NCI-H82 treated with DMSO at 0.1 percent for 48 hours (cell line): Measurements from ENCODE around the gene PHTF1.
"Not testable (repeated sequence)": the region's sequence is repeated elsewhere in the genome, so short reads cannot be mapped to it uniquely, and the experiment has no call there.

Experiments
- DNase-seq: peaks from one replicate; lab custom pipeline; 2025; ENCODE audit not compliant: unreplicated experiment; lab: John Stamatoyannopoulos, UW

Gene PHTF1

GRCh38 chr1:113732802-113733201 is 26.5 kb downstream of the PHTF1 start:
- no peak for DNase-seq

- DNase-seq: no peak
These were observed 38.3 kb downstream of the PHTF1 start for GRCh38 chr1:113721010-113721409.

- DNase-seq: not testable (repeated sequence)
These were observed 40.7 kb downstream of the PHTF1 start for GRCh38 chr1:113718621-113719020.

- DNase-seq: not testable (repeated sequence)
These were observed 41.8 kb downstream of the PHTF1 start for GRCh38 chr1:113717506-113717905.

GRCh38 chr1:113714606-113715269 is 44.5 kb downstream of the PHTF1 start:
- no peak for DNase-seq

- no peak for DNase-seq
These were observed 57.9 kb downstream of the PHTF1 start for GRCh38 chr1:113701429-113701828.

GRCh38 chr1:113694910-113695309 is 64.4 kb downstream of the PHTF1 start:
- no peak for DNase-seq

- no peak for DNase-seq
These were observed 66.4 kb downstream of the PHTF1 start for GRCh38 chr1:113692824-113693431.

- DNase-seq: no peak
These were observed 66.9 kb downstream of the PHTF1 start for GRCh38 chr1:113692342-113692741.

- DNase-seq: no peak
These were observed 68.1 kb downstream of the PHTF1 start for GRCh38 chr1:113691184-113691583.

- DNase-seq: no peak
These were observed 72.2 kb downstream of the PHTF1 start for GRCh38 chr1:113686891-113687618.

- no peak for DNase-seq
These were observed 75.1 kb downstream of the PHTF1 start for GRCh38 chr1:113684153-113684541.

- DNase-seq: no peak
These were observed 75.7 kb downstream of the PHTF1 start for GRCh38 chr1:113683384-113684152.

GRCh38 chr1:113681596-113682337 is 77.5 kb downstream of the PHTF1 start:
- DNase-seq: no peak

GRCh38 chr1:113678159-113678469 is 81.2 kb downstream of the PHTF1 start:
- DNase-seq: no peak

GRCh38 chr1:113677250-113678158 is 81.8 kb downstream of the PHTF1 start:
- DNase-seq: peak; percentile 49

GRCh38 chr1:113676524-113676923 is 82.8 kb downstream of the PHTF1 start:
- DNase-seq: no peak

GRCh38 chr1:113675302-113675701 is 84.0 kb downstream of the PHTF1 start:
- DNase-seq: no peak

- DNase-seq: no peak
These were observed 84.7 kb downstream of the PHTF1 start for GRCh38 chr1:113674591-113674990.

- DNase-seq: no peak
These were observed 86.8 kb downstream of the PHTF1 start for GRCh38 chr1:113672491-113672890.
